K562 (cell line): ENCODE measurements around the gene RBM46. TPM values are rescaled to one million over a fixed set of nuclear protein-coding genes. Genes with fewer than 3 reads are reported as not detected.

ENCODE experiments used
- ATAC-seq: fragments of 200-7000 bp; cut with Tn5 transposase; 3 replicates; pipeline ENCODE4 v1.9.1; 2020; ENCODE audit warnings: moderate library complexity
- BruUV-seq: library from RNA; stranded (reverse); fragments of 400-500 nt; replicated peaks from 2 replicates; lab custom pipeline; 2021; lab: Mats Ljungman, UMichigan
- CTCF ChIA-PET: fragments of 300-600 bp; formaldehyde crosslinking; extraction: SDS; loops from one replicate; lab custom pipeline; 2021; ENCODE audit warnings: low intra/inter-chr PET ratio; lab: Yijun Ruan, JAX
- POLR2A ChIA-PET: fragments of 300-600, 350-650 bp; sonication (Branson Sonifier 250); formaldehyde crosslinking; extraction: SDS; loops from one replicate; lab custom pipeline; 2021; ENCODE audit warnings: antibody characterized with exemption, inconsistent platforms; lab: Yijun Ruan, JAX
- DNase-seq, 4 experiments: peaks; one replicate each; pipeline versions ENCODE4 v3.0.0 to v3.0.0-alpha.2; 2011 to 2018; ENCODE audit warnings: low spot score in 3 of 4, mixed read lengths in 3 of 4; ENCODE audit errors: extremely low read depth in 1 of 4
- FAIRE-seq: peaks from 2 replicates; lab custom pipeline; 2011; peaks lifted over from hg19 to GRCh38; lab: Jason Lieb, UNC
- H2AFZ ChIP-seq: 2 replicates; pipeline ENCODE4 v1.6.0; 2011; ENCODE audit warnings: low read depth, low read length, control low read depth, inconsistent platforms
- H3K27ac ChIP-seq: fragments of 200-600 bp; 3 replicates; pipeline ENCODE4 v1.8.0; 2011; ENCODE audit warnings: low read depth, mild to moderate bottlenecking, control low read depth, inconsistent platforms, low read length, moderate library complexity, mixed read lengths; ENCODE audit errors: extremely low read depth
- H3K27me3 ChIP-seq, 2 experiments: fragments of 300-600 bp in 1 of 2; 2 replicates in 1 of 2; 3 replicates in 1 of 2; pipeline versions ENCODE4 v1.6.0 to v1.8.0; 2011; ENCODE audit warnings: inconsistent platforms in 2 of 2, low read length in 2 of 2, mild to moderate bottlenecking in 1 of 2, mixed read lengths in 1 of 2, moderate library complexity in 1 of 2; ENCODE audit not compliant: control insufficient read depth in 2 of 2, insufficient read depth in 2 of 2
- H3K36me3 ChIP-seq: fragments of 300-600 bp; 3 replicates; pipeline ENCODE4 v1.8.0; 2011; ENCODE audit warnings: mild to moderate bottlenecking, low read length, inconsistent platforms; ENCODE audit not compliant: control insufficient read depth, insufficient read depth
- H3K4me1 ChIP-seq, 2 experiments: fragments of 200-600 bp in 1 of 2; replicated peaks in 1 of 2; 2 replicates in 1 of 2; 3 replicates in 1 of 2; pipeline versions ENCODE4 v1.5.1 to v1.8.0; 2011; ENCODE audit warnings: inconsistent platforms in 2 of 2, low read length in 2 of 2, mild to moderate bottlenecking in 1 of 2, mixed read lengths in 1 of 2, moderate library complexity in 1 of 2; ENCODE audit not compliant: control insufficient read depth in 2 of 2, insufficient read depth in 2 of 2
- H3K4me2 ChIP-seq: 2 replicates; pipeline ENCODE4 v1.6.1; 2011; ENCODE audit warnings: low read length, control low read depth, inconsistent platforms, mixed read lengths; ENCODE audit not compliant: insufficient read depth
- H3K4me3 ChIP-seq: fragments of 200-600 bp; sonication (generic), shearing (Covaris generic); 2 replicates; pipeline ENCODE4 v1.5.1; 2016; ENCODE audit warnings: control low read depth, inconsistent platforms
- H3K79me2 ChIP-seq: fragments of 200-600 bp; 3 replicates; pipeline ENCODE4 v1.8.0; 2011; ENCODE audit warnings: low read length, inconsistent platforms; ENCODE audit not compliant: control insufficient read depth, insufficient read depth
- H3K9ac ChIP-seq, 2 experiments: 2 replicates each; pipeline versions ENCODE4 v1.6.0 to v1.6.1; 2011; ENCODE audit warnings: low read depth in 2 of 2, low read length in 2 of 2, control low read depth in 1 of 2, inconsistent platforms in 1 of 2, mild to moderate bottlenecking in 1 of 2, mixed read lengths in 1 of 2; ENCODE audit not compliant: insufficient read depth in 1 of 2
- H3K9me1 ChIP-seq: one replicate; pipeline ENCODE4 v1.6.0; 2011; ENCODE audit warnings: inconsistent platforms, mild to moderate bottlenecking, low read length, moderate library complexity; ENCODE audit not compliant: control insufficient read depth, insufficient read depth
- H3K9me3 ChIP-seq: replicated peaks from 2 replicates; pipeline ENCODE4 v1.5.1; 2011; ENCODE audit warnings: low read depth, low read length, inconsistent platforms; ENCODE audit not compliant: control insufficient read depth, insufficient read depth
- H4K20me1 ChIP-seq: replicated peaks from 2 replicates; pipeline ENCODE4 v1.6.1; 2011; ENCODE audit warnings: low read length, inconsistent platforms, mixed read lengths; ENCODE audit not compliant: control insufficient read depth, insufficient read depth
- JUND ChIP-seq, 2 experiments: IDR thresholded peaks; 2 replicates in 1 of 2; 3 replicates in 1 of 2; pipeline ENCODE4 v1.6.1; 2011; ENCODE audit warnings: borderline replicate concordance in 2 of 2, low read depth in 2 of 2, low read length in 2 of 2, improper control_type of control experiment in 1 of 2, missing biosample characterization in 1 of 2, missing genetic modification characterization in 1 of 2, missing genetic modification reagents in 1 of 2
- RAD21 ChIP-seq, 2 experiments: fragments of 250-450 bp in 1 of 2; fragments of 450-650 bp in 1 of 2; sonication (Bioruptor Pico) in 1 of 2; formaldehyde crosslinking in 1 of 2; IDR thresholded peaks in 1 of 2; conservative IDR thresholded peaks in 1 of 2; 2 replicates each; pipeline versions ENCODE4 v1.4.0 to v1.8.0; 2020 to 2022; ENCODE audit warnings: mild to moderate bottlenecking in 2 of 2, moderate library complexity in 1 of 2
- WGBS: fragments of 100-300 bp; shearing (Covaris generic); methylation state at CpG from one replicate; pipeline ENCODE4 v1.1.6; 2016; ENCODE audit warnings: low coverage, mixed read lengths; ENCODE audit not compliant: insufficient coverage; ENCODE audit errors: missing lambda C conversion rate; 5-methylcytosine and 5-hydroxymethylcytosine counted together
- in situ Hi-C: fragments of 300-500 bp; cut with MboI; formaldehyde crosslinking; loops from 4 replicates; pipeline ENCODE4 v1.15.0; 2018; ENCODE audit warnings: inconsistent platforms, mixed read lengths
- intact Hi-C: fragments of 100-400 bp; cut with micrococcal nuclease; formaldehyde crosslinking; loops from 2 replicates; pipeline ENCODE4 v1.14.2; 2022
- polyA plus RNA-seq, 8 experiments: library from polyadenylated mRNA; depleted of rRNA in 4 of 8; stranded (reverse) in 5 of 8; unstranded in 3 of 8; fragments of >200 nt; fragmentation: Nextera tagmentation in 2 of 8; fragmentation: Illumina TruSeq in 1 of 8; extraction: Ambion mirVana in 2 of 8; extraction: Trizol in 1 of 8; gene quantifications; 2 replicates each; pipeline versions ENCODE4 v1.2.1 to v1.2.3, GENCODE V29; 2011 to 2014; ENCODE audit warnings: inconsistent platforms in 1 of 8, missing spikeins in 1 of 8
- total RNA-seq, 7 experiments: library from RNA; depleted of rRNA in 6 of 7; stranded (reverse); fragments of >200 nt in 6 of 7; fragmentation: Illumina TruSeq in 2 of 7; extraction: Trizol in 2 of 7; gene quantifications; 2 replicates each; pipeline versions ENCODE4 v1.2.1 to v1.2.3, GENCODE V29; 2011 to 2021; ENCODE audit warnings: low replicate concordance in 1 of 7
- TF ChIP-seq, protein P1 (sequence below), 3 experiments: IDR thresholded peaks in 2 of 3; conservative IDR thresholded peaks in 1 of 3; 2 replicates each; pipeline ENCODE4 v1.5.1; 2011 to 2012; ENCODE audit warnings: low read length in 3 of 3, mild to moderate bottlenecking in 3 of 3, control low read depth in 2 of 3, improper control_type of control experiment in 1 of 3, inconsistent platforms in 1 of 3, low read depth in 1 of 3, mixed read lengths in 1 of 3, moderate library complexity in 1 of 3; ENCODE audit not compliant: insufficient read depth in 2 of 3

The RBM46 gene
- total and polyA plus RNA-seq, 9 of the 15 experiments (the other 6 are each of a cell fraction or from before 2014, with no cell fraction given), result 0.04 TPM; not detected in 8

GRCh38 chr4:154854362-154854761, 73.3 kb downstream of the RBM46 start:
- in situ Hi-C loops, result no loop called here
- no peaks in the 10 kb centered on the region for H3K4me1 ChIP-seq
- H3K9ac ChIP-seq, result no peak overlapping the region
- H3K79me2 ChIP-seq, result no peaks in the 10 kb centered on the region
- H3K27ac ChIP-seq, result no peak overlapping the region
- no peaks in the 10 kb centered on the region for H3K27me3 ChIP-seq
- POLR2A ChIA-PET, result interaction anchor here (1.0 kb wide), 1 partner anchor 29 kb away, joined by 3 read pairs; no protein-coding TSS in a partner anchor
- WGBS, result 0% methylated on average over 2 of the region's 2 CpGs
- H3K36me3 ChIP-seq, result no peaks in the 10 kb centered on the region
- no peak for TF ChIP-seq JUND (IDR thresholded peaks at IDR 0.05; ENCODE audit: borderline replicate concordance, low read depth, low read length)
- no peak for TF ChIP-seq JUND (tag; IDR thresholded peaks at IDR 0.05; ENCODE audit: borderline replicate concordance, low read depth, low read length)
- peak in 1 of 2 experiments; percentile 27; a peak in 2 of 4 replicates for TF ChIP-seq RAD21 (CRISPR knock-in tag; conservative IDR thresholded peaks at IDR 0.05 in 1 of 2, IDR thresholded peaks at IDR 0.05 in 1 of 2)
- TF ChIP-seq, protein P1, sequence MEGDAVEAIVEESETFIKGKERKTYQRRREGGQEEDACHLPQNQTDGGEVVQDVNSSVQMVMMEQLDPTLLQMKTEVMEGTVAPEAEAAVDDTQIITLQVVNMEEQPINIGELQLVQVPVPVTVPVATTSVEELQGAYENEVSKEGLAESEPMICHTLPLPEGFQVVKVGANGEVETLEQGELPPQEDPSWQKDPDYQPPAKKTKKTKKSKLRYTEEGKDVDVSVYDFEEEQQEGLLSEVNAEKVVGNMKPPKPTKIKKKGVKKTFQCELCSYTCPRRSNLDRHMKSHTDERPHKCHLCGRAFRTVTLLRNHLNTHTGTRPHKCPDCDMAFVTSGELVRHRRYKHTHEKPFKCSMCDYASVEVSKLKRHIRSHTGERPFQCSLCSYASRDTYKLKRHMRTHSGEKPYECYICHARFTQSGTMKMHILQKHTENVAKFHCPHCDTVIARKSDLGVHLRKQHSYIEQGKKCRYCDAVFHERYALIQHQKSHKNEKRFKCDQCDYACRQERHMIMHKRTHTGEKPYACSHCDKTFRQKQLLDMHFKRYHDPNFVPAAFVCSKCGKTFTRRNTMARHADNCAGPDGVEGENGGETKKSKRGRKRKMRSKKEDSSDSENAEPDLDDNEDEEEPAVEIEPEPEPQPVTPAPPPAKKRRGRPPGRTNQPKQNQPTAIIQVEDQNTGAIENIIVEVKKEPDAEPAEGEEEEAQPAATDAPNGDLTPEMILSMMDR (IDR thresholded peaks at IDR 0.05 in 2 of 3, conservative IDR thresholded peaks at IDR 0.05 in 1 of 3; ENCODE audit: insufficient read depth in 2 of 3, low read depth in 1 of 3, low read length in 3 of 3), result peak in 1 of 3 experiments; percentile 16; a peak in 1 of 6 replicates
- H2AFZ ChIP-seq, result no peak overlapping the region
- FAIRE-seq (no peak), DNase-seq (peak in 1 of 4 experiments; percentile 2), ATAC-seq (no peak)
- H3K9me3 ChIP-seq, result no peaks in the 10 kb centered on the region
- intact Hi-C loops, result no loop called here
- no TSS peak for BruUV-seq
- no peaks in the 10 kb centered on the region for H4K20me1 ChIP-seq
- CTCF ChIA-PET, result no interaction called here
- no peaks in the 10 kb centered on the region for H3K9me1 ChIP-seq
- no peak overlapping the region for H3K4me2 ChIP-seq
- H3K4me3 ChIP-seq, result no peak overlapping the region
